GM18498 (cell line): ENCODE results near the gene YPEL1.
"Not testable (repeated sequence)": the region's sequence is repeated elsewhere in the genome, so short reads cannot be mapped to it uniquely, and the experiment has no call there.

Experiments
- ATAC-seq: cut with Tn5 transposase; IDR thresholded peaks from one replicate; pipeline ENCODE4 v1.9.1; 2021; ENCODE audit warnings: mild to moderate bottlenecking, moderate library complexity; ENCODE audit not compliant: unreplicated experiment

YPEL1 gene

DNA sequence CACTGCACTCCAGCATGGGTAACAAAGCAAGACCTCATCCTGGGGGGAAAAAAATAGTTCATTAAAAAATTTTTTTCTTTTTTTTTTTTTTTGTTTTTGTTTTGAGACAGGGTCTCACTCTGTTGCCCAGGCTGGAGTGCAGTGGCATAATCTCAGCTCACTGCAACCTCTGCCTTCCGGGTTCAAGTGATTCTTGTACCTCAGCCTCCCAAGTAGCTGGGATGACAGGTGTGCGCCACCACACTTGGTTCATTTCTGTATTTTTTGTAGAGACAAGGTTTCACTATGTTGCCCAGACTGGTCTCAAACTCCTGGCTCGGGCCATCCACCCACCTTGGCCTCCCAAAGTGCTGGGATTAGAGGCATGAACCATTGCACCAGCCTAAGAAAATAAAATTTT lies 11.1 kb downstream of the YPEL1 start:
- ATAC-seq = not testable (repeated sequence)

DNA sequence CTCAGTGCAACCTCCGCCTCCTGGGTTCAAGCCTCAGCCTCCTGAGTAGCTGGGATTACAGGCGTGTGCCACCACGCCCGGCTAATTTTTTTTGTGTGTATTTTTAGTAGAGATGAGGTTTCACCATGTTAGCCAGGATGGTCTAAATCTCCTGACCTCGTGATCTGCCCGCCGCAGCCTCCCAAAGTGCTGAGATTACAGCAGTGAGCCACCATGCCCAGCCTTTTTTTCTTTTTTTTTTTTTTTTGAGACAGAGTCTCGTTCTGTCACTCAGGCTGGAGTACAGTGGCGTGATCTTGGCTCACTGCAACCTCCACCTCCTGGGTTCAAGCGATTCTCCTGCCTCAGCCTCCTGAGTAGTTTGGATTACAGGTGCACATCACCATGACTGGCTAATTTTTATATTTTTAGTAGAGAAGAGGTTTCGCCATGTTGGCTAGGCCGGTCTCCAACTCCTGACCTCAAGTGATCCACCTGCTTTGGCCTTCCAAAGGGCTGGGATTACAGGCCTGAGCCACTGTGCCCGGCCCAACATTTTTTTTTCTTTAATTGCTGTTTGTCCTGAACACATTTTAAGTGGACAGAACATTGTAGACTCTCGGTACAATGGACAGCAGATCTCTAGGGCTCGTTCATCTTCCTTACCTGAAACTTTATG lies 14.3 kb downstream of the YPEL1 start:
- not testable (repeated sequence) for ATAC-seq

- ATAC-seq = not testable (repeated sequence)
These were observed 15.3 kb downstream of the YPEL1 start for GRCh38 chr22:21720191-21720859.

GRCh38 chr22:21719024-21719423 lies 16.6 kb downstream of the YPEL1 start:
- no peak for ATAC-seq

DNA sequence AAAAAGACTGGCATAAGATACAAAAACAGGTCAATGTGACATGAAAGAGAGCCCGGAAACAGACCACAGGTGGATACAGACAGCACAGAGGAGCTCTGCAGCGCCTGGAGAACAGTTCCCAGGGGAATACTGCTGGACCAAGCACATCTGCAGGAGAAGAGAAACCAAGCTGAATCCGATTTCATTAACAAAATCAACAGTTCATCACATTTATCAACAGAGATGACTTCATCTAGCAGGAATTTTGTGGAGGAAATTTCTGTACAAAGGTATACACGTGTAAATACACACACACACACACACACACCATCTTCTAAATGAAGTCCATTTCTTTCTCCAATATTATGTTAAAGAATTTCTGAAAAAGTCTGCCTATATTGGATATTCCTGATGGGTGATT lies 17.1 kb downstream of the YPEL1 start:
- no peak for ATAC-seq

DNA sequence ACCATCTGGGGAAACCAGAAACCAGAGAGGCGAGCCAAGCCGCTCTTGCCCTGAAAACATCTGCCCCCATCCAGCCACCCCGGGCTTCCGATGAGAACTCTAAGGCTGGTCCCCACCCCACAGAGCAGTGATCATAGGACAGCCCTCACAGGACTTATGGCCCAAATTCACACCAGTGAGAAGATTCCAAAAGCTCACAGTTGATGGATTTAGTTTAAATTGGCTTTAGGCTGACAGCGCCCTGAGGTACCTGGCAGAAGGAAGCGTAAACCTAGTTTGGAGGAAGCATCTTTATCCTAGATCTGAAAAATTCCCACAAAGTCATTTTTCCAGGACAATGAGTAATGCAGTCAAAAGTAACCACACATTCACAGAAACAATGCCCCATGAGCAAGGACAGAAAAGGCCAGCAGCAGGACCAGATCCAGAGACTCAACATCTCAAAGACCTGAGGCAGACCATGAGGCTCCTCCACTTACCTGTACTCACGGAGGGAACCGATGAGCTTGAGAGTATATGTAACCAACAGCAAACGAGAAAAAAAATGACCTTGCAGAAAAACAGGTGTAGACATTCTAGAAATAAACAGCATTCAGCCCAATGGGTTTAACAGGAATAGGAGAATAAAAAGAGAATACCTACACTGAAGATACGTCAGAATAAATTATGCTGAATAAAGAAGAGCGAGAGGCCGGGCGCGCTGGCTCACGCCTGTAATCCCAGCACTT lies 19.0 kb downstream of the YPEL1 start:
- not testable (repeated sequence) for ATAC-seq

DNA sequence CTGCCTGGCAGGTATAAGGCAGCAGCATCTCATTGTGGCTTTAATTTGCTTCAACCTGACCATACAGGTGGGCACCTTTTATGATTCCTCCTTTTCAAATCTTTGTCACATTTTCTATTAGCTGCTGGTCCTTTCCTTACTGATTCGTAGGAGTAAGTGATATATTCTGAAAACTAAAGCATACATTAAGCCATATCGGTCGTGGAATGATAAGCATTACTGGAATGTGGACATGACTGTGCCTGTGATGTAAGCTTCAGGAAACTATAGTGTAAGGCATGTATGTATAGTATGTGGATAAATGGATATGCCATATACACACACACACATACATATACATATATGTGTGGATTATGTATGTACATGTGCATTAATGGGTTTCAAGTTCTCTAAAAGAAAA lies 20.8 kb downstream of the YPEL1 start:
- no peak for ATAC-seq

- no peak for ATAC-seq
These were observed 21.4 kb downstream of the YPEL1 start for GRCh38 chr22:21714059-21714770.

- no peak for ATAC-seq
These were observed 22.1 kb downstream of the YPEL1 start for GRCh38 chr22:21713428-21714058.

DNA sequence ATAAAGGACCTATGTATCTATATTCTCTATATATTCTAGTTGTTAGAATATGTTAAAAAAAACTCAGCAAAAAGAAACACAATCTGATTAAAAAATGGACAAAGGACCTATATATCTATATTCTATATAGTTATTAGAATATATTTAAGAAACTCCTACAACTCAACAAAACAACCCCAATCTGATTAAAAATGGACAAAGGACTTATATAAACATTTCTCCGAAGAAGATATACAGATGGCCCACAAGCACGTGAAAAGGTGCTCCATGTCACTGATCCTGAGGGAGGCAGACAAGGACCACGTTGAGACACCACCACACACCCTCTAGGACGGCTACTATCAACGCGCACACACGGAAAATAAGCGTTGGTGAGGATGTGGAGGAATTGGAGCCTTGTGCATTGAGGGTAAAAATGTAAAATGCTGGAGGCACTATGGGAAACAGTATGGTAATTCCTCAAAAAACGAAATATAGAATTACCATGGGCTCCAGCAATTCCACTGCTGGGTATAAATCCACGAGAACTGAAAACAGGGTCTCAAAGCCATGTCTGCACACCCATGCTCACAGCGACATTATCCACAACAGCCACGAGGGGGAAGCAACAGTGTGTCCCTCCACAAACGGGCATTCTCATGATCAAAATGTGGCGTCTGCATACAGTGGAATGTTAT lies 22.7 kb downstream of the YPEL1 start:
- ATAC-seq = no peak

DNA sequence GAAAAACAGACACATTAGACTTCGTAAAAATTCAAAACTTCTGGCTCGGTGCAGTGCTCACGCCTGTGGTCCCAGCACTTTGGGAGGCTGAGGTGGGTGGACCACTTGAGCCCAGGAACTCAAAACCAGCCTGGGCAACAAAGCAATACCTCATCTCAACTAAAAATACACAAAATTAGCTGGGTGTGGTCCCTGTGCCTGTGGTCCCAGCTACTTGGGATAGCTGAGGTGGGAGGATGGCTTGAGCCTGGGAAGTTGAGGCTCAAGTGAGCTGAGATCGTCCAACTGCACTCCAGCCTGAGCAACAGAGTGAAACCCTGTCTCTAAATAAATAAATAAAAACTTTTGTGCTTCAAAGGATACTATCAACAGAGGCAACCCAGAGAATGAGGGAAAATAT lies 23.7 kb downstream of the YPEL1 start:
- no peak for ATAC-seq

GRCh38 chr22:21710156-21710555 lies 25.4 kb downstream of the YPEL1 start:
- ATAC-seq = no peak

GRCh38 chr22:21709688-21710087 lies 25.9 kb downstream of the YPEL1 start:
- ATAC-seq = no peak

GRCh38 chr22:21708960-21709359 lies 26.6 kb downstream of the YPEL1 start:
- ATAC-seq = no peak

DNA sequence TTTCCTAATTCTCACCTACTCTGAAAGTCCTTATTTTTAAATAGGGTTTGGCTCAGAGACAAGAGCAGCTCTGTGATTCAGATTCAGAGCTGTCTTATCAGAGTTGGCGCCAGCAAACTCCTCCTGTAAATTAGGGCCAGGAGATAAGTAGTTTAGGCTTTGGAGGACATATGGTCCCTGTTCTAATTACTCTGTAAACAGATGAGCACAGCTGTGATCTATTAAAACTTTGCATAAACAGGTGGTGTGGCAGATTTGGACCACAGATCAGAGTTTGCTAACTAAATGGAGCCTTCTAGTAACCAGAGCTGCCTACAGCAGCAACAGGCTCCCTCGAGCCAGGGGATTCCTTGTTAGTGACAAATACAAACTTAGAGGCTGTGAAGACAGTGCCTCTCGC lies 27.9 kb downstream of the YPEL1 start:
- ATAC-seq = no peak

GRCh38 chr22:21703684-21704316 lies 31.8 kb downstream of the YPEL1 start:
- no peak for ATAC-seq

DNA sequence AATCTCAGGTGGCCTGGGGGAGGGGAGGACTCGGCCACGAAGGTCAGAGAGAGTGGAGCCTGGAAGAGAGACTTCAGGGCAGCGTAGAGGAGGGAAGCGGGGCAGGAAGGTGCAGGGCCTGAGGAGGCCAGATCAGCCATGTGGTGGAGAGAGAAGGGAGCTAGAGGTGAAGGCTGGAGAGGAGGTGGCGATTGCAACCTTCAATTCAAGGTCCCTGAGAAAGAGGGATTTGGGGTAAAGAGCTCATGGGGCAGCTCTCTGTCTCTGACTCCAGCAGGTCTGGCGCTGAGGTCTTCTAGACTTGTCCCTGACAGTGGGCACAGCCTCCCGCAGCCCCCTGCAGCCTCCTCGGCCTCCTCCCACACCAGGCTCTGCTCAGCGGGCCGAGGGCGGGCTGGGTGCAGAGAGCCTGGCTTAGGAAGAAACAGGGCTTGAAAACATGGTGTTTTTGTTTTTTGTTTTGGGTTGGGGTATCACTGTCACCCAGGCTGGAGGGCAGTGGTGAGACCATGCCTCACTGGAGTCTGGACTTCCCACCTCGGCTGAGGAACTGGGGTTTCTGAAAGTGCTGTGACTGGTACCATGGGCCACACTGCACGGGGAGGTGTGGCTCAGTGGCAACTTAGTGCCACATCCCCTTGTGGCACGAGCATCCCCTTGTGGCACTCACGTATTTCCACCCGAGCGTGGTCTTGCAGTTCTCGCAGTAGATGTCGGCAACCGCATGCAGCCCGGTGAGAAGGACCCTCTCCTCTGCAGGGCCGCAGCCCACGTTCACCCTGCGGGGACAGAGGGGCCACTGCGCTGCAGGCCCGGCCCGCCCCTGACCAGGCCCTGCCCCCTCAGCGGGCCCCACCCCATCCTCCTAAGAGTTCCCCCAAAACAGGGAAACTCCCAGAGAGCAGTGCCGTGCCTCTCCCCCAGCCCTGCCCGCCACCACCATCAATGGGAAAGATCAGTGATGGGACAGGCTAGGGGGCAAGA lies 32.6 kb downstream of the YPEL1 start:
- ATAC-seq = no peak

DNA sequence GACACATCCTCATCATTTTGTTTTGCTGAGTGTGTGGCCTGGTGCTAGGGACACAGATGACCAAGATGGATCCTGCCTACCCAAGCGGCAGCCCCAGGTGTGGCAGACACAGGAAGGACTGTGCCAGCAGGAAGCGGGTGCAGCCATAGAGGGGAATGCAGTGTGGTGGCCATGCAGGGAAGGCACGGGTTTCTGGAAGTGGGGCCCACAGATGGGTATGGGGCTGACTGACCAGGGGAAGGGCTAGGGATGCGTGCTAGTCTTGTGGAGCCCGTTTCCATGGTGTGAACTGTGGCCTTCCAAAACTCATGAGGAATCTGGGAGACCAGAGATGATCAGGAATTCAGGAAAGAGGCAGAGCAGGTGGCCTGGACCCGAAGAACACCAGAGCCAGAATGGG lies 33.5 kb downstream of the YPEL1 start:
- ATAC-seq = no peak
